H1 (cell line): ENCODE measurements around the gene AGAP1. TPM values are rescaled to one million over a fixed set of nuclear protein-coding genes. Genes with fewer than 3 reads are reported as not detected.

Source experiments
- ATF3 ChIP-seq: IDR thresholded peaks from 2 replicates; pipeline ENCODE4 v1.6.1; 2011; ENCODE audit warnings: low read depth, mild to moderate bottlenecking, low read length; ENCODE audit not compliant: insufficient read depth
- EGR1 ChIP-seq: IDR thresholded peaks from 2 replicates; pipeline ENCODE4 v1.6.1; 2011; ENCODE audit warnings: low read depth, low read length, borderline replicate concordance
- JUN ChIP-seq: IDR thresholded peaks from 2 replicates; pipeline ENCODE4 v1.6.1; 2011; ENCODE audit warnings: low read depth, mild to moderate bottlenecking, improper control_type of control experiment, low read length
- KDM5A ChIP-seq: fragments of 200-600 bp; IDR thresholded peaks from 2 replicates; pipeline ENCODE4 v1.7.1; 2012; ENCODE audit warnings: mild to moderate bottlenecking, low read length, inconsistent platforms, mixed read lengths
- SP4 ChIP-seq: IDR thresholded peaks from 2 replicates; pipeline ENCODE4 v1.6.1; 2012; ENCODE audit warnings: low read length, inconsistent platforms
- SUZ12 ChIP-seq: fragments of 200-600 bp; sonication (generic); IDR thresholded peaks from 2 replicates; pipeline ENCODE4 v1.6.1; 2012; ENCODE audit warnings: mild to moderate bottlenecking, inconsistent platforms, low read length, moderate library complexity, mixed read lengths
- TBP ChIP-seq: IDR thresholded peaks from 2 replicates; pipeline ENCODE4 v1.6.1; 2011; ENCODE audit warnings: low read depth, low read length, improper control_type of control experiment
- YY1 ChIP-seq: IDR thresholded peaks from 2 replicates; pipeline ENCODE4 v1.6.1; 2011; ENCODE audit warnings: low read depth, mild to moderate bottlenecking, low read length
- polyA plus RNA-seq, 7 experiments: library from polyadenylated mRNA; depleted of rRNA in 3 of 7; stranded (reverse) in 5 of 7; unstranded in 2 of 7; fragments of >200 nt in 5 of 7; fragments of 200-250 nt in 2 of 7; gene quantifications; 1 replicate in 5 of 7; 2 replicates in 1 of 7; 4 replicates in 1 of 7; pipeline versions ENCODE4 v1.2.1 to v1.2.3, GENCODE V29; 2011 to 2013; ENCODE audit warnings: missing spikeins in 2 of 7, mixed read lengths in 2 of 7
- total RNA-seq: library from RNA; stranded (reverse); fragmentation: NEBNext Ultra II Directional; extraction: Animal tissue kit (Norgen Biotek cat#: 25700); gene quantifications from 2 replicates; pipeline ENCODE4 v1.2.1, GENCODE V29; 2021
- TF ChIP-seq, protein P1 (sequence below): fragments of 300-600 bp; sonication (generic); IDR thresholded peaks from 2 replicates; pipeline ENCODE4 v1.7.1; 2012; ENCODE audit warnings: low read length, moderate library complexity, mild to moderate bottlenecking, inconsistent platforms; ENCODE audit not compliant: insufficient replicate concordance
- TF ChIP-seq, protein P2 (sequence below): IDR thresholded peaks from 2 replicates; pipeline ENCODE4 v1.6.1; 2012; ENCODE audit warnings: inconsistent platforms

The AGAP1 gene
- total and polyA plus RNA-seq, 2 of the 8 experiments (the other 6 are each of a cell fraction or from before 2014, with no cell fraction given): 18.1 to 39.4 TPM

DNA sequence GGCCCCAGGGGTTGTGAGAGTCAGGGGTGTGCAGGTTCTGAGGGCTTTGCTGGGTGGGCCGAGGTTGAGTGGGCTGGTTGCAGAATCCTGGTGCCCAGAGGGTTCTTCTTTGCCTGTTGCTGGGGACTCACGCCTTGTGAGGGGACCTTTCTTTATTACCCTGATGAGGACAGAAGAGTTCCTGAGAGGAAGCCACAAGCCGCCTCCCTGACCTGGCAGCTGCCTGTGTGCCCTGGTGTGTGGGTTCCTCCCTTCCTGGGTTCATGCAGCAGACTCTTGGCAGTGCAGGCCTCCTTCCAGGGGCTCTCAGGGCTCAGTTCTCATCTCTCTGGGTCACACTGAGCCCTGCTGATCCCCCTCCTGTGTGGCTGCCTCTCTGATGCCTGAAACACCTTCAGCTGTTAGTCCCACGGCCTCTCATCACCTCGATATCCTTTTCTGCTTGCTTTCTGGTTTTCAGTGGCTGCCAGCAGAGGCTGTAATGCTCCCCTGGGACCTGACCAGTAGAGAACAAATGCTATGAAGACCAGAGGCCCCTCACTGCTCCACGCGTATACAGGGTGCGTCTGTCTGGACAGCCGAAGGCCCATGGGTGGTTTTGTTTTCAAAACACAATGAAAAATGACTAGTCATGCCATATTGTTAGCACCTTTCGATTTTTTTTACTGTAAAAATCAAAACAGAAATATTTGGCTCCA lies 191.3 kb downstream of the AGAP1 start (continued):
- TF ChIP-seq, protein P1, sequence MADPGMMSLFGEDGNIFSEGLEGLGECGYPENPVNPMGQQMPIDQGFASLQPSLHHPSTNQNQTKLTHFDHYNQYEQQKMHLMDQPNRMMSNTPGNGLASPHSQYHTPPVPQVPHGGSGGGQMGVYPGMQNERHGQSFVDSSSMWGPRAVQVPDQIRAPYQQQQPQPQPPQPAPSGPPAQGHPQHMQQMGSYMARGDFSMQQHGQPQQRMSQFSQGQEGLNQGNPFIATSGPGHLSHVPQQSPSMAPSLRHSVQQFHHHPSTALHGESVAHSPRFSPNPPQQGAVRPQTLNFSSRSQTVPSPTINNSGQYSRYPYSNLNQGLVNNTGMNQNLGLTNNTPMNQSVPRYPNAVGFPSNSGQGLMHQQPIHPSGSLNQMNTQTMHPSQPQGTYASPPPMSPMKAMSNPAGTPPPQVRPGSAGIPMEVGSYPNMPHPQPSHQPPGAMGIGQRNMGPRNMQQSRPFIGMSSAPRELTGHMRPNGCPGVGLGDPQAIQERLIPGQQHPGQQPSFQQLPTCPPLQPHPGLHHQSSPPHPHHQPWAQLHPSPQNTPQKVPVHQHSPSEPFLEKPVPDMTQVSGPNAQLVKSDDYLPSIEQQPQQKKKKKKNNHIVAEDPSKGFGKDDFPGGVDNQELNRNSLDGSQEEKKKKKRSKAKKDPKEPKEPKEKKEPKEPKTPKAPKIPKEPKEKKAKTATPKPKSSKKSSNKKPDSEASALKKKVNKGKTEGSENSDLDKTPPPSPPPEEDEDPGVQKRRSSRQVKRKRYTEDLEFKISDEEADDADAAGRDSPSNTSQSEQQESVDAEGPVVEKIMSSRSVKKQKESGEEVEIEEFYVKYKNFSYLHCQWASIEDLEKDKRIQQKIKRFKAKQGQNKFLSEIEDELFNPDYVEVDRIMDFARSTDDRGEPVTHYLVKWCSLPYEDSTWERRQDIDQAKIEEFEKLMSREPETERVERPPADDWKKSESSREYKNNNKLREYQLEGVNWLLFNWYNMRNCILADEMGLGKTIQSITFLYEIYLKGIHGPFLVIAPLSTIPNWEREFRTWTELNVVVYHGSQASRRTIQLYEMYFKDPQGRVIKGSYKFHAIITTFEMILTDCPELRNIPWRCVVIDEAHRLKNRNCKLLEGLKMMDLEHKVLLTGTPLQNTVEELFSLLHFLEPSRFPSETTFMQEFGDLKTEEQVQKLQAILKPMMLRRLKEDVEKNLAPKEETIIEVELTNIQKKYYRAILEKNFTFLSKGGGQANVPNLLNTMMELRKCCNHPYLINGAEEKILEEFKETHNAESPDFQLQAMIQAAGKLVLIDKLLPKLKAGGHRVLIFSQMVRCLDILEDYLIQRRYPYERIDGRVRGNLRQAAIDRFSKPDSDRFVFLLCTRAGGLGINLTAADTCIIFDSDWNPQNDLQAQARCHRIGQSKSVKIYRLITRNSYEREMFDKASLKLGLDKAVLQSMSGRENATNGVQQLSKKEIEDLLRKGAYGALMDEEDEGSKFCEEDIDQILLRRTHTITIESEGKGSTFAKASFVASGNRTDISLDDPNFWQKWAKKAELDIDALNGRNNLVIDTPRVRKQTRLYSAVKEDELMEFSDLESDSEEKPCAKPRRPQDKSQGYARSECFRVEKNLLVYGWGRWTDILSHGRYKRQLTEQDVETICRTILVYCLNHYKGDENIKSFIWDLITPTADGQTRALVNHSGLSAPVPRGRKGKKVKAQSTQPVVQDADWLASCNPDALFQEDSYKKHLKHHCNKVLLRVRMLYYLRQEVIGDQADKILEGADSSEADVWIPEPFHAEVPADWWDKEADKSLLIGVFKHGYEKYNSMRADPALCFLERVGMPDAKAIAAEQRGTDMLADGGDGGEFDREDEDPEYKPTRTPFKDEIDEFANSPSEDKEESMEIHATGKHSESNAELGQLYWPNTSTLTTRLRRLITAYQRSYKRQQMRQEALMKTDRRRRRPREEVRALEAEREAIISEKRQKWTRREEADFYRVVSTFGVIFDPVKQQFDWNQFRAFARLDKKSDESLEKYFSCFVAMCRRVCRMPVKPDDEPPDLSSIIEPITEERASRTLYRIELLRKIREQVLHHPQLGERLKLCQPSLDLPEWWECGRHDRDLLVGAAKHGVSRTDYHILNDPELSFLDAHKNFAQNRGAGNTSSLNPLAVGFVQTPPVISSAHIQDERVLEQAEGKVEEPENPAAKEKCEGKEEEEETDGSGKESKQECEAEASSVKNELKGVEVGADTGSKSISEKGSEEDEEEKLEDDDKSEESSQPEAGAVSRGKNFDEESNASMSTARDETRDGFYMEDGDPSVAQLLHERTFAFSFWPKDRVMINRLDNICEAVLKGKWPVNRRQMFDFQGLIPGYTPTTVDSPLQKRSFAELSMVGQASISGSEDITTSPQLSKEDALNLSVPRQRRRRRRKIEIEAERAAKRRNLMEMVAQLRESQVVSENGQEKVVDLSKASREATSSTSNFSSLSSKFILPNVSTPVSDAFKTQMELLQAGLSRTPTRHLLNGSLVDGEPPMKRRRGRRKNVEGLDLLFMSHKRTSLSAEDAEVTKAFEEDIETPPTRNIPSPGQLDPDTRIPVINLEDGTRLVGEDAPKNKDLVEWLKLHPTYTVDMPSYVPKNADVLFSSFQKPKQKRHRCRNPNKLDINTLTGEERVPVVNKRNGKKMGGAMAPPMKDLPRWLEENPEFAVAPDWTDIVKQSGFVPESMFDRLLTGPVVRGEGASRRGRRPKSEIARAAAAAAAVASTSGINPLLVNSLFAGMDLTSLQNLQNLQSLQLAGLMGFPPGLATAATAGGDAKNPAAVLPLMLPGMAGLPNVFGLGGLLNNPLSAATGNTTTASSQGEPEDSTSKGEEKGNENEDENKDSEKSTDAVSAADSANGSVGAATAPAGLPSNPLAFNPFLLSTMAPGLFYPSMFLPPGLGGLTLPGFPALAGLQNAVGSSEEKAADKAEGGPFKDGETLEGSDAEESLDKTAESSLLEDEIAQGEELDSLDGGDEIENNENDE: no peak
- no peak for TF ChIP-seq KDM5A
- TF ChIP-seq TBP: no peak
- no peak for TF ChIP-seq ATF3
- TF ChIP-seq, protein P2, sequence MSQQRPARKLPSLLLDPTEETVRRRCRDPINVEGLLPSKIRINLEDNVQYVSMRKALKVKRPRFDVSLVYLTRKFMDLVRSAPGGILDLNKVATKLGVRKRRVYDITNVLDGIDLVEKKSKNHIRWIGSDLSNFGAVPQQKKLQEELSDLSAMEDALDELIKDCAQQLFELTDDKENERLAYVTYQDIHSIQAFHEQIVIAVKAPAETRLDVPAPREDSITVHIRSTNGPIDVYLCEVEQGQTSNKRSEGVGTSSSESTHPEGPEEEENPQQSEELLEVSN: no peak
- TF ChIP-seq SUZ12: no peak
- TF ChIP-seq YY1: no peak
- no peak for TF ChIP-seq JUN
- no peak for TF ChIP-seq EGR1
- no peak for TF ChIP-seq SP4
